Raji (cell line): ENCODE data around the gene P4HA3.

Source experiments
- POLR2A ChIP-seq: IDR thresholded peaks from 2 replicates; pipeline ENCODE4 v1.6.1; 2011; ENCODE audit warnings: low read depth, low read length, control low read depth; ENCODE audit not compliant: insufficient read depth

P4HA3 gene

DNA sequence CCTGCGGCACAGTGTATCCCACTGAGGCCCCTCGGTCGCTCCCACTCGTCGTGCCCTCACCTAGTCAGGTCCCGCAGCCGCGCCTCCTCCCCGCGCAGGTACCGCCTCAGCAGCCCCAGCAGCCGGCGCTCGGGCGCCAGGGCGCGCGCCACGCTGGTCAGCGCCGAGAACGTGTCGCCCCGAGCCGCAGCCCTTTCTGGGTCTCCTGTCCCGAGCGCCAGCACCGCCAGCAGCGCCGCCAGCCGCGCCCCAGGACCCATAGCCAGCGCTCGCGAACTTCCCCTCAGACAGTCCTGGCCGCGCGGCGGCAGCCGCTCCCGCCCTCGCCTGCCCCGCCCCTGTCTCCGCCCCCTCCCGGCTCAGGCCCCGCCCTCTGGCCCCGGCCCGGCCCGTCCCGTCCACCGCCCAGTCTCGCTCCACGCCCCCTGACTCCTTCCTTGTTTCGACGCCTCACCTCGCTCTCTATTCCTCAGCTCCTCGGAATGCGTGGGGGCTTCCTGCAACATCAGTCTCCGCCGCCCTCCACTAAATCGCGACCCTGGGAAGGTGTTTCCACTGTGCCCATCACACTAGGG lies at the start of gene P4HA3:
Gene P4HA3 (minus strand): TSS at position 289 of the 575 bp plus-strand sequence. CDS start 29 bp downstream, at position 260.
- no peak for TF ChIP-seq POLR2A

DNA sequence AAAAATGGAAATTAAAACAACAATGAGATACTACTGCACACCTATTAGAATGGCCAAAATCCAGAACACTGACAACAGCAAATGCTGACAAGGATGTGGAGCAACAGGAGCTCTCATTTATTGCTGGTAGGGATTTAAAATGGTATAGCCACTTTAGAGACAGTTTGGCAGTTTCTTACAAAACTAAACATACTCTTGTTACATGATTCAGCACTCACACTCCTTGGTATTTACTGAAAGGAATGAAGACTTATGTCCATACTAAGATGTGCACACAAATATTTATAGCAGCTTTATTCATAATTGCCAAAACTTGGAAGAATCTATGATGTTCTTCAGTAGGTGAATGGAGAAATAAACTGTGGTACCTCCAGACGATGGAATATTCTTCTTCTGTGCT lies 46.0 kb upstream of the P4HA3 start:
- TF ChIP-seq POLR2A: no peak

DNA sequence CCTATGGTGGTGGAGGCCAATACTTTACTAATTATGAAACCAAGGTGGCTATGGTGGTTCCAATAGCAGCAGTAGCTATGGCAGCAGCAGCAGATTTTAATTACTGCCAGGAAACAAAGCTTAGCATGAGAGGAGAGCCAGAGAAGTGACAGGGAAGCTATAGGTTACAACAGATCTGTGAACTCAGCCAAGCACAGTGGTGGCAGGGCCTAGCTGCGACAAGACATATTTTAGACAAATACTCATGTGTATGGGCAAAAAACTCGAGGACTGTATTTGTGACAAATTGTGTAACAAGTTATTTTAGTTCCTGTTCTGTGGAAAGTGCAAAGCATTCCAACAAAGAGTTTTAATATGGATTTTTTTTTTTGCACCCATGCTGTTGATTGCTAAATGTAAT lies 44.2 kb upstream of the P4HA3 start:
- TF ChIP-seq POLR2A: no peak

DNA sequence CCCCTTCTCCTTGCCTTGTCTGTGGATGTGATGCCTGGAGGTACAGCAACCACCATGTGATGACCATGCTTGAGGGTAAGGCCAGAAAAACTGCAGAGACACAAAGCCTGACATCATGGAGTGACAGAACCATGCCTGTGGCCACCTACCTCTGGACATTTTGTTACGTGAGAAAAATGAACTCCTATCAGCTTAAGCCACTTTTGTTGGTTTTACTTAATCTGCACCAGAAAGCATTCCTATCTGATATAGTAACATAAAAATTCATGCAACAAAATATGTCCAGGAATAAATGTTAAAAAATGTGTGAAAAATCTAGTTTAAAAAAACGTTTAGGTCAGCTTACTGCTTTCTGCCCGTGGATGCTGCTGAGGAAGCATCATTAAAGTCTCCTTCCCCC lies 42.6 kb upstream of the P4HA3 start:
- TF ChIP-seq POLR2A: no peak

DNA sequence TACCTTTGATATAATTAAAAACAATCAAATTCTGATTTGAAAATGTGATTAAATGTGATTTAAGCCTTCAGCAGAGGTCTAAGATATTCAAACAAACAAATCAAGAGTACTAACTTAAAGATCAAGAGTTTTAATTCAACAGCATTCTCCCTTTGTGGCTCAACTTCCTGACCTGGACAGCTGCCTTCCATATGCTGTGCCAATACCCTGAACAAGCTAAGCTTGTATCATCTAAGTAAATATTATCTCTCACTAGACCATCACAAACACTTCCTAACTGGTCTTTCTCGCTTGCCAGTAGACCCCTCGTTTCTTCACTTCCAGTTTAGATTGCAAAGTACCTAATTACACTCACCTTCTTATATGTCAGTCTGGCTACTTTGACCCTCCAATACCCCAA lies 35.9 kb upstream of the P4HA3 start:
- TF ChIP-seq POLR2A: no peak

DNA sequence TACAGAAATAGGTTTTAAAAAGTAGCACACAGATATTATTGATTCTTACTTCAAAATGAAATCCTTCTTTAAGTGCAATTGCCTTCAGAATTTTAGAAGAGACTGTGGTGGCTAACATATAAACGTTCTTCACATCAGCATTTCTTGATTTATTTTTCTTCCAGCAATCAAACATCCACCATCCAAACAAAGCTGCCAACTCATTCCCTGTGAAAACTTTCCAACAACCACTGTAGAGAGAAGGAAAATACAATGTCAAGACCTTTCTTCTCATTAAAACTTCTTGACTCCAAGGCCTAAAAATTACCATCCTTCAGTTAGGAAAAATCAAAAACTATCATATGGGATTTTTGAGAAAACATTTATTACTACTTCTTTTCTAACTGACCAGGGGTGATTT lies 34.0 kb upstream of the P4HA3 start:
- no peak for TF ChIP-seq POLR2A

DNA sequence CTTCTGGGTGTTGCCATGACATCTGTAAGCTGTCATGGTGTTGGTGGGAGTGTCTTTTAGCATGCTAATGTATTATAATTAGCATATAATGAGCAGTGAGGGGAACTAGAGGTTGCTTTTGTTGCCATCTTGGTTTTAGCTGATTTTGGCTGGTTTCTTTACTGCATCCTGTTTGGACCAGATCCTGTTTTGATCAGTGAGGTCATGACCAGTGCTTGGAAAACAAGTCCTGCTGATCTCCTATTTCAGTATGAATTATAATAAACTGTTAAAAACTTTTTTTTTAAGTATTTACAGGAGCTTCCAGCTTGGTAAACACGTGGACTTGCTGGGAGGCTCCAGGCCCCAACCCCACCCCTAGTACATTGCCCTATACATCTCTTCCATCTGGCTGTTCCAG lies 30.5 kb upstream of the P4HA3 start:
- no peak for TF ChIP-seq POLR2A

DNA sequence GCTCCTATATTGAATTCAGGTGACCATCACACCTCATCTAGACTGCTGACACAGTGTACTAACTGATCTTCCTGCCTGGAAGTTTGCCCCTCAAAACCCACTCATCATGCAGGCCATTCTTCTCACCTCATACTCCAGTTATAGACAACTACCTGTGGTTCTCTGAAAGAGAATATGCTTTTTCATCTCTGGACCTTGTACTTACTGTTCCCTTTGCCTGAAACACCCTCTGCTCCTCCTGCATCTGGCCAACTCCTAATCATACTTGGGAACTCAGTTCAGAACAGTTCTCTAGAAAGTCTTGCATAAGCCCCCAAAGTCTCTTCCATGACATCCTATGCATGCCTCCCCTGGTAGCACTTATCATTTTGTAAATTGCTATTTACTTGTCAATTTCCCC lies 28.2 kb upstream of the P4HA3 start:
- TF ChIP-seq POLR2A: no peak

DNA sequence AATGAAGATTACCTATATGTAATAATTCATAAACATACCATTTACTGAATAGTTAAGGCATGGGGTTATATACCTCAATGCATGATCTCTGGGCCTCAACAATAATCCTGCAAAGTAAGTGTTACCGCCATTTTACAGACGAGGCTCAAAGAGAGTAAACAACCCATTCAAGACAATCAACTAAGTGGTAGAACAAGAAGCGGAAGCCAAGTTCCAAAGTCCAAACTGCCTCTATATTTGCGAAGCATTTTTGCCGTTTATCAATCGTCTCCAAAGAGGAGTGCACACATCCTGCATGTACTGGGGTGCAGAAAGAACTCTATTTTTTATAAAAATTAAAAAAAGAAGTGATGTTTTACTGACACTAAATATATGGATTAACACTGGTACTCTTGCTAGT lies 27.5 kb upstream of the P4HA3 start:
- TF ChIP-seq POLR2A: no peak

DNA sequence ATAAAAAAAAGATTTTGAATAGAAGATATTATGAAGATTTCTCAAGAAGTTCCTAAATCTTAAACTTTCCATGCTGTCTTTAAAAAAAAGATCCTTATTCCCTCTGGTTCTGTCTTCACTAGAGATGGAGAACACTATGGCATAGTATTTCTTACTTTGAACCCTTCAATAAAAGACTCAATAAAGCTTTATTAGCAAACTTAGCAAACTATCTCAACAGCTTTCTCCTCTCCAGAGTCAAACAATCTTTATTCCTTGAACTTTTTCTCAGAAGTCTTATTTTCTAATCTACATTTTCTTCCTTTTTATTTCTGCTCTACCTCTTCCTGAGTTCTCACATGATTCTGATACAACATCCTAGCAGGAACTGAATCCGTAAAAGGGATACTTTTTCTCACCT lies 21.8 kb upstream of the P4HA3 start:
- TF ChIP-seq POLR2A: no peak

DNA sequence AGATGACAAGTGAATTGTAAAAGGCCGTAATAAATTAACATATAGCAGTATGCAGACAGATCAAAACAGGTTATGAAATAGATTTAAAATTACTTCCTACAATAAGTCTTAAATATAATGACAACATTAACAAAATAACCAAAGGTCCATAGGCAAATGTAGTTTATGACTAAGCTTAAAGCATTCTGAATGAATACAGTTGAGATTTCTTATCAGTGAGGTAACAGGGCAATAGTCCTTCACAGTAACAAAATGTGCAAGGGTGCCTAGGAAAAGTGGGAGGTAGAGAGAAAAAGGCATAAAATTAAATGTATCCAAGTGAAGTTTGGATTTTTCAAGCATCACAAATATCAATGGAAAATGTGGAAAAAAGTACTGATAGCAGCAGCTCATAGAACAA lies 20.9 kb upstream of the P4HA3 start:
- TF ChIP-seq POLR2A: no peak

DNA sequence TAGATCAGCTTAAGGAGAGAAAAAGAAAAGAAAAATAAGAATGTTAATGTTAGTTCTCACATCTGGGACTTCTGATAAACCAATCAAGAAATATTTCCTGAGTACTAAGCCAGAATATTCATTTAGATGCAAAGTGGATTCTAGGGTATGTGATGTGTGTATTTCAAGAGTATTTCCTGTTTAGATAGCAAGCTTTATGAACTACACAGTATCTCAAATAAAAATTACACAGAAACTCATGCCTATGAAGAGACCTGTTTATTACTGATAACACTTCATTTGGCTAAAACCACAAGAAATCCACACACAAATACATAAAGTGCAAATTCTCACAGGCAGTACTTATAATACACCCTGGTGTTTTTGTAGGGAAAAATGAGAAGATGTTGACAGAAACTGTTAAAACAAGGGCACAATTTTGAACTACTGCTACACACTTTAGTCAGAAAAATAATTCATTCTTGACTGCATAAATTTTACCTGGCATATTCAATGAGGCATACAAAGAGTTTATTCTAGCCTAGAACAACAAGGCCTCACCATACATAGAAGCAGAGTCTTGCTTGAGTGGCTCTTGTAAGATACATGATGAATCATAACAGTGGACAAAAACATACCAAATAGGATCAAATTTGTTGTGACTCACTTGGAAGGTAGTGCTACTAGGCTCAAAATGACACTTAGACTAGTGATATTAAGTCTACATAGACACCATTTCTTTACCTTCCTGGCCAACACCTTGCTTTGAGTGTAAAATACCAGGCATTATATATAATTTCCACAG lies 18.8 kb upstream of the P4HA3 start:
- TF ChIP-seq POLR2A: no peak

DNA sequence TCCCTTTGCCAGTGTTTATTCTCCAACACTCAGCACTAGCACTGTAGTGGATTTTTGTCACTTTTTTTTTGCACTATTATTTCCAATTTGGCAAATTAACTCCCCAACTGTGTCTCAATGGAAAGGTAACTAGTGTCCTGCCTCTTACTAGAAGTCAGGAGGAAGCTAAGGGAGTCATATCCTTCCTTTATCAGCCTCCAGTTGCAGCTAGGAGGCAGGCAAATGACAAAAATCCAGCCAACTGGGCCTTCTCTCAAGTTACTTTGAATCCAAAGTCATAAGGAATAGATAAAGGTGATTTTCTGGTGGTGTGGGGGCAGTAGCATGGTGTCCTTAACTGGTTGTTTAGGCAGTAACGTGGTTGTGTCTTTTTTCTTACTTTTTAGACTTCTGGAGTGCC lies 15.6 kb upstream of the P4HA3 start:
- no peak for TF ChIP-seq POLR2A

DNA sequence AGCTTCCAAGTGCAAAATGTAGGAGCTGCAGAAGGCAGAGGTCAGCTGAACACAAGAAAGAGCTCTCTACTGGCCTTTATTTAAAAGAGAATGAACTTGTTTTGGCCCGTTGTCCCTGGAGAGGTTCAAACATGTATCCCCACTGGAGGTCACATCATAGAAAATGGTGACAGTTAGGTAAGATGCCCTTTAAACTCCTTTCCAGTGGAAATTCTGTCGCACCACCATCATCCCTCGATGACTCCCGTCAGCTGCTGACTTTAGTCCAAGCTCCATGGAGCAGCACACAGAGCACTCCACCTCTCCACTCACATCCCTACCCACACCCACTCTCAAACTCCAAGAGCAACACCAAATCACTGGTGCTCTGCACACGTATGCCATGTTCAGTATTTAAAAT lies 15.2 kb upstream of the P4HA3 start:
- no peak for TF ChIP-seq POLR2A

DNA sequence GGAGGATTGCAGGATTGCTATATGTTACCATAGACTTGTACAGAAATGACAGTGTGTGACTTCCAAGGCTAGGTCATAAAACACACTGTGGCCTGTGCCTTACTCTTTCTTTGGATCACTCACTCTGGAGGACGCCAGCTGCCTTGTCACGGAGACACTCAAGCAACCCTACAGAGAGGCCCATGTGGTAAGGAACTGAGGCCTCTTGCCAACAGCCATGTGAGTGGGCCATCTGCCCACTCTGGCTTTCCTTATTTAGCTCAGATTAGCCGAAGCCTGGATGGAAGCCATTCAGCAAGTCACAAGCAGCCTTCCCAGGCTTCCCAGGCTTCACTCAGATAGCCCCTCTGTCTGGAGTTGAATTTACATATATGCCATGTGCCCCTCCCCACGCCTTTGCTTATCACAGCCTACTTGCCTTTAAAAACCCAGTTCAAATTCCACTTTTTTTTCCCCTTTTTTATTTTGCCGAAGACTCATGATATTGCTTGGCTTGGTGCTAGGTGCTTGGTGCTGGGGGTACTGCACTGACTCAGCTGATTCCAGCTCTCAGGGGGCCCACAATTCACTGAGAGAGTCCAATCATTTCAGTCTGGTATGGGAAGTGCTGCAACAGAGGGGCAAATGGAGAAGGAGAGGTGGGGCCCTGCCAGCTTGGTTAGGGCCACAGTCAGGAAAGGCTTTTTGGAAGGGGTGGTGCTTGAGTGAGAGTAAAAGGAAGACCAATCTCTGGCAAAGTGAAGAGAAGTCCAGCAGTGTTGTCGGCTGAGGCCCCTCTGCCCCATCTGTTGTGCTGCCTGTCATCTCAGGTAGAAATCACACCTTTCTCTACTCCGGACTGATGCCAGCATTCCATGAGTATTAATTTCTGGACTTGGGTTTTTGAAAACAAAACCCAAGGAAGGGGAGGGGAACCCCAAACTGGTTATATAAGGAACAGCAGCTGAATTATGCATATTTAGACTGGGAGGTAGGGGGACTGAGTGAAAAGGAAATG lies 14.5 kb upstream of the P4HA3 start:
- TF ChIP-seq POLR2A: no peak

DNA sequence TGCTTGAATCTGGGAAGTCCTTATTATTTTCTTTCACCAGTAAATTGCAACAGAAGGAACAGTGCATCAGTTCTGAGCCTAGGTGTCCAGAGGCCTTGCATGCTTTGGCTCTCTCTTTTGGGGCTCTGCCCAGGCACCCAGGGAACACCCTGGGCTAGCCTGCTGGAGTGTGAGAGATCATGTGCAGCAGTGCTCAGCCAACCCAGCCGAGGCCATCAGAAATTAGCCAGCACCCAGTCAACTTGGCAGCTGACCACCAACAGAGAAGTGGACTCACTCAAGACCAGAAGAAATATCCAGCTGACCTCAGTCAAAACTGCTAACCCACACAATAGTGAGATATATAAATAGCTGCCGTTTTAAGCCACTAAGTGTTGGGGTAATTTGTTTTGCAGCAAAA lies 11.2 kb upstream of the P4HA3 start:
- TF ChIP-seq POLR2A: no peak
